Stimulated activated CD4-positive, alpha-beta T cell treated with anti-CD3 and anti-CD28 coated beads, Interleukin-4, amount 100 ng/mL, for 48 hours (primary cell): ENCODE results near the gene PNO1.
"Not testable (repeated sequence)": the region's sequence is repeated elsewhere in the genome, so short reads cannot be mapped to it uniquely, and the experiment has no call there.

ENCODE experiments used
- DNase-seq, 2 donors: peaks; one replicate each; pipeline ENCODE4 v3.0.0-alpha.2; 2020; ENCODE audit warnings: low read depth in 2 of 2

Gene PNO1

GRCh38 chr2:68157402-68158133, at the start of gene PNO1:
Gene PNO1, plus strand, starts transcription at chr2:68157888. Its CDS starts 47 bp downstream, at chr2:68157935.
- DNase-seq = peak; percentile 93 to 95

- DNase-seq = no peak
Measured at GRCh38 chr2:68108120-68108519, 49.6 kb upstream of the PNO1 start.

- no peak for DNase-seq
Measured at GRCh38 chr2:68110102-68110501, 47.6 kb upstream of the PNO1 start.

GRCh38 chr2:68115965-68116364, 41.7 kb upstream of the PNO1 start:
- no peak for DNase-seq

- DNase-seq = not testable (repeated sequence)
Measured at GRCh38 chr2:68117922-68118321, 39.8 kb upstream of the PNO1 start.

GRCh38 chr2:68118816-68119215, 38.9 kb upstream of the PNO1 start:
- no peak for DNase-seq

GRCh38 chr2:68119504-68119903, 38.2 kb upstream of the PNO1 start:
- no peak for DNase-seq

GRCh38 chr2:68121873-68122679, 35.6 kb upstream of the PNO1 start:
- DNase-seq = peak; percentile 62 to 80

- DNase-seq = no peak
Measured at GRCh38 chr2:68122680-68122964, 35.1 kb upstream of the PNO1 start.

GRCh38 chr2:68124321-68124720, 33.4 kb upstream of the PNO1 start:
- DNase-seq = no peak

GRCh38 chr2:68125821-68126220, 31.9 kb upstream of the PNO1 start:
- no peak for DNase-seq

GRCh38 chr2:68126561-68126960, 31.1 kb upstream of the PNO1 start:
- DNase-seq = no peak

GRCh38 chr2:68127358-68128242, 30.1 kb upstream of the PNO1 start:
- no peak for DNase-seq

GRCh38 chr2:68134120-68134519, 23.6 kb upstream of the PNO1 start:
- DNase-seq = no peak

- DNase-seq = no peak
Measured at GRCh38 chr2:68134554-68134953, 23.1 kb upstream of the PNO1 start.

- DNase-seq = no peak
Measured at GRCh38 chr2:68135448-68136320, 22.0 kb upstream of the PNO1 start.

- no peak for DNase-seq
Measured at GRCh38 chr2:68141875-68142274, 15.8 kb upstream of the PNO1 start.

GRCh38 chr2:68151037-68151436, 6.7 kb upstream of the PNO1 start:
- no peak for DNase-seq

- no peak for DNase-seq
Measured at GRCh38 chr2:68152681-68153347, 4.9 kb upstream of the PNO1 start.

- no peak for DNase-seq
Measured at GRCh38 chr2:68155618-68156017, 2.1 kb upstream of the PNO1 start.

GRCh38 chr2:68156419-68156818, 1.3 kb upstream of the PNO1 start:
- DNase-seq = no peak
